SK-N-MC (cell line): ENCODE data around the gene KNG1.
"Not testable (repeated sequence)": the region's sequence is repeated elsewhere in the genome, so short reads cannot be mapped to it uniquely, and the experiment has no call there.

Experiments used
- DNase-seq: peaks from one replicate; pipeline ENCODE4 v3.0.0-alpha.2; 2011; ENCODE audit warnings: low read depth, low spot score
- H3K27ac ChIP-seq: fragments of 200-600 bp; sonication (generic); 2 replicates; pipeline ENCODE4 v1.5.1; 2016; ENCODE audit warnings: mixed run types
- H3K36me3 ChIP-seq: fragments of 200-600 bp; sonication (generic); 2 replicates; pipeline ENCODE4 v1.6.1; 2017; ENCODE audit warnings: antibody characterized with exemption, low read length, mixed read lengths; ENCODE audit not compliant: insufficient read depth
- H3K4me3 ChIP-seq: fragments of 200-600 bp; sonication (generic); 2 replicates; pipeline ENCODE4 v1.5.1; 2016
- H3K9ac ChIP-seq: fragments of 200-600 bp; sonication (generic); 2 replicates; pipeline ENCODE4 v1.8.0; 2017; ENCODE audit warnings: mixed run types, mixed read lengths; ENCODE audit not compliant: insufficient read length
- H3K9me3 ChIP-seq: fragments of 200-600 bp; sonication (generic); 2 replicates; pipeline ENCODE4 v1.6.1; 2017; ENCODE audit warnings: low read depth, mild to moderate bottlenecking, antibody characterized with exemption, low read length, moderate library complexity, mixed read lengths
- EZH2 ChIP-seq: fragments of 200-600 bp; sonication (generic); IDR thresholded peaks from one replicate; pipeline ENCODE4 v1.6.1; 2017; ENCODE audit warnings: antibody characterized with exemption
- FOXP2 ChIP-seq: optimal IDR thresholded peaks from 2 replicates; pipeline ENCODE3; 2011; ENCODE audit warnings: mild to moderate bottlenecking, moderate library complexity; ENCODE audit not compliant: insufficient read depth; ENCODE audit errors: extremely low read length, control extremely low read depth
- POLR2AphosphoS5 ChIP-seq: IDR thresholded peaks from 2 replicates; pipeline ENCODE4 v1.6.1; 2012; ENCODE audit warnings: mild to moderate bottlenecking, low read depth, low read length, borderline replicate concordance

Gene KNG1

GRCh38 chr3:186700267-186700666, 16.9 kb upstream of the KNG1 start:
- Histone ChIP-seq H3K9me3 (no peaks in the 10 kb centered on the region), H3K36me3 (no peaks in the 10 kb centered on the region), H3K4me3 (no peak overlapping the region), H3K27ac (no peak overlapping the region), H3K9ac (no peak overlapping the region)
- TF ChIP-seq FOXP2: no peak
- TF ChIP-seq EZH2: no peak
- no peak for TF ChIP-seq POLR2AphosphoS5
- DNase-seq: no peak

- not testable (repeated sequence) for H3K9ac ChIP-seq, H3K36me3 ChIP-seq, H3K4me3 ChIP-seq, H3K9me3 ChIP-seq, DNase-seq, H3K27ac ChIP-seq
Measured at GRCh38 chr3:186702451-186702850, 14.7 kb upstream of the KNG1 start.

- no peak overlapping the region for H3K27ac ChIP-seq
- no peak overlapping the region for H3K4me3 ChIP-seq
- TF ChIP-seq POLR2AphosphoS5 (no peak), FOXP2 (no peak), EZH2 (no peak)
- no peak overlapping the region for H3K9ac ChIP-seq
- no peak for DNase-seq
- no peaks in the 10 kb centered on the region for H3K36me3 ChIP-seq
- no peaks in the 10 kb centered on the region for H3K9me3 ChIP-seq
Measured at GRCh38 chr3:186705882-186706780, 11.0 kb upstream of the KNG1 start.

GRCh38 chr3:186708983-186709679, 8.0 kb upstream of the KNG1 start:
- H3K27ac ChIP-seq: no peak overlapping the region
- H3K36me3 ChIP-seq: no peaks in the 10 kb centered on the region
- H3K9ac ChIP-seq: no peak overlapping the region
- no peaks in the 10 kb centered on the region for H3K9me3 ChIP-seq
- DNase-seq: no peak
- H3K4me3 ChIP-seq: no peak overlapping the region
- no peak for TF ChIP-seq EZH2

- not testable (repeated sequence) for H3K27ac ChIP-seq, H3K9ac ChIP-seq, DNase-seq, H3K9me3 ChIP-seq, H3K4me3 ChIP-seq, H3K36me3 ChIP-seq
Measured at GRCh38 chr3:186710694-186711093, 6.5 kb upstream of the KNG1 start.

GRCh38 chr3:186713499-186713898, 3.7 kb upstream of the KNG1 start:
- TF ChIP-seq FOXP2 (no peak), EZH2 (no peak)
- no peaks in the 10 kb centered on the region for H3K36me3 ChIP-seq
- H3K9ac ChIP-seq: no peak overlapping the region
- no peak overlapping the region for H3K27ac ChIP-seq
- no peak overlapping the region for H3K4me3 ChIP-seq
- no peaks in the 10 kb centered on the region for H3K9me3 ChIP-seq
- DNase-seq: no peak

- no peak overlapping the region for H3K9ac ChIP-seq
- DNase-seq: no peak
- no peaks in the 10 kb centered on the region for H3K9me3 ChIP-seq
- H3K27ac ChIP-seq: no peak overlapping the region
- H3K4me3 ChIP-seq: no peak overlapping the region
- H3K36me3 ChIP-seq: no peaks in the 10 kb centered on the region
- no peak for TF ChIP-seq POLR2AphosphoS5
- no peak for TF ChIP-seq FOXP2
- TF ChIP-seq EZH2: no peak
Measured at GRCh38 chr3:186719945-186720739, 3.0 kb downstream of the KNG1 start.

GRCh38 chr3:186722457-186722856, 5.3 kb downstream of the KNG1 start:
- TF ChIP-seq FOXP2 (no peak), POLR2AphosphoS5 (no peak), EZH2 (no peak)
- no peak overlapping the region for H3K9ac ChIP-seq
- no peak for DNase-seq
- no peaks in the 10 kb centered on the region for H3K36me3 ChIP-seq
- no peaks in the 10 kb centered on the region for H3K9me3 ChIP-seq
- no peak overlapping the region for H3K4me3 ChIP-seq
- no peak overlapping the region for H3K27ac ChIP-seq

- no peak for DNase-seq
- no peak overlapping the region for H3K4me3 ChIP-seq
Measured at GRCh38 chr3:186724911-186725310, 7.8 kb downstream of the KNG1 start.

More at GRCh38 chr3:186724911-186725310, 7.8 kb downstream of the KNG1 start:
- Histone ChIP-seq H3K36me3 (no peaks in the 10 kb centered on the region), H3K9me3 (no peaks in the 10 kb centered on the region), H3K27ac (no peak overlapping the region), H3K9ac (no peak overlapping the region)
- TF ChIP-seq FOXP2 (no peak), POLR2AphosphoS5 (no peak), EZH2 (no peak)
